ENCODE results near the gene STAMBP. TPM values are rescaled to one million over a fixed set of nuclear protein-coding genes. Genes with fewer than 3 reads are reported as not detected.
"Not testable (repeated sequence)": the region's sequence is repeated elsewhere in the genome, so short reads cannot be mapped to it uniquely, and the experiment has no call there.

The STAMBP gene
- total RNA-seq, 6 experiments from 2014 or later = 10.9 to 23.9 (median 16.9) TPM

GRCh38 chr2:73870084-73870483 is 41.3 kb downstream of the STAMBP start:
- Histone ChIP-seq H3K9me3 (no peaks in the 10 kb centered on the region), H3K27ac (no peak overlapping the region), H3K4me3 (no peak overlapping the region), H3K36me3 (peaks cover 0 to 9% (median 4%) of the 10 kb centered on the region in 4 donors), H3K27me3 (no peaks in the 10 kb centered on the region), H3K4me1 (no peaks in the 10 kb centered on the region)
- ATAC-seq (peak in 2 of 4 donors; percentile 19 to 57), DNase-seq (no peak)
- WGBS (ENCODE audit: insufficient coverage, low coverage, low lambda C conversion rate, missing lambda C conversion rate) = 52% methylated on average over 4 of the region's 4 CpGs
- intact Hi-C loops (cut with DNase I) = no loop called here
- TF ChIP-seq POLR2A (IDR thresholded peaks at IDR 0.05) = no peak
- TF ChIP-seq CTCF (IDR thresholded peaks at IDR 0.05) = no peak

GRCh38 chr2:73877071-73877802 is 48.5 kb downstream of the STAMBP start:
- H3K4me3 ChIP-seq = no peak overlapping the region
- 33% methylated on average over 9 of the region's 9 CpGs for WGBS (ENCODE audit: insufficient coverage, low coverage, low lambda C conversion rate, missing lambda C conversion rate)
- H3K27ac ChIP-seq = no peak overlapping the region
- H3K4me1 ChIP-seq = no peaks in the 10 kb centered on the region
- H3K27me3 ChIP-seq = no peaks in the 10 kb centered on the region
- TF ChIP-seq CTCF (IDR thresholded peaks at IDR 0.05) (no peak), POLR2A (IDR thresholded peaks at IDR 0.05) (no peak)
- intact Hi-C loops (cut with DNase I) = no loop called here
- DNase-seq (no peak), ATAC-seq (peak; percentile 34 to 75 (median 48))
- H3K36me3 ChIP-seq = no peaks in the 10 kb centered on the region
- no peaks in the 10 kb centered on the region for H3K9me3 ChIP-seq

- H3K27me3 ChIP-seq; ATAC-seq; H3K4me1 ChIP-seq; intact Hi-C loops (cut with DNase I); H3K36me3 ChIP-seq; DNase-seq; H3K4me3 ChIP-seq; H3K27ac ChIP-seq; H3K9me3 ChIP-seq: not testable (repeated sequence)
- WGBS (ENCODE audit: insufficient coverage, low coverage, low lambda C conversion rate, missing lambda C conversion rate) = 73% methylated on average over 5 of the region's 5 CpGs
Observed at GRCh38 chr2:73877984-73878383, 49.2 kb downstream of the STAMBP start.

GRCh38 chr2:73885406-73885805 is 56.6 kb downstream of the STAMBP start:
- H3K9me3 ChIP-seq = no peaks in the 10 kb centered on the region
- DNase-seq (no peak), ATAC-seq (no peak)
- H3K4me3 ChIP-seq = no peak overlapping the region
- no peak for TF ChIP-seq POLR2A (IDR thresholded peaks at IDR 0.05)
- TF ChIP-seq CTCF (IDR thresholded peaks at IDR 0.05) = no peak
- H3K27me3 ChIP-seq = no peaks in the 10 kb centered on the region
- WGBS (ENCODE audit: insufficient coverage, low coverage, low lambda C conversion rate, missing lambda C conversion rate) = 36% methylated on average over 2 of the region's 2 CpGs
- intact Hi-C loops (cut with DNase I) = no loop called here
- no peak overlapping the region for H3K27ac ChIP-seq
- no peaks in the 10 kb centered on the region for H3K36me3 ChIP-seq
- H3K4me1 ChIP-seq = no peaks in the 10 kb centered on the region

- H3K4me3 ChIP-seq = no peak overlapping the region
- no peaks in the 10 kb centered on the region for H3K4me1 ChIP-seq
- H3K9me3 ChIP-seq = no peaks in the 10 kb centered on the region
- 50% methylated on average over 4 of the region's 4 CpGs for WGBS (ENCODE audit: insufficient coverage, low coverage, low lambda C conversion rate, missing lambda C conversion rate)
- H3K27ac ChIP-seq = no peak overlapping the region
- ATAC-seq (no peak), DNase-seq (no peak)
- intact Hi-C loops (cut with DNase I) = no loop called here
- H3K27me3 ChIP-seq = no peaks in the 10 kb centered on the region
- TF ChIP-seq CTCF (IDR thresholded peaks at IDR 0.05) (no peak), POLR2A (IDR thresholded peaks at IDR 0.05) (no peak)
- no peaks in the 10 kb centered on the region for H3K36me3 ChIP-seq
Observed at GRCh38 chr2:73886357-73886756, 57.6 kb downstream of the STAMBP start.

GRCh38 chr2:73887596-73888353 is 59.0 kb downstream of the STAMBP start:
- 64% methylated on average over 10 of the region's 11 CpGs for WGBS (ENCODE audit: insufficient coverage, low coverage, low lambda C conversion rate, missing lambda C conversion rate)
- H3K4me1 ChIP-seq; H3K4me3 ChIP-seq; ATAC-seq; H3K27ac ChIP-seq; H3K27me3 ChIP-seq; intact Hi-C loops (cut with DNase I); H3K9me3 ChIP-seq; H3K36me3 ChIP-seq; DNase-seq: not testable (repeated sequence)
